ENCODE data around the gene TTN. TPM values are rescaled to one million over a fixed set of nuclear protein-coding genes. Genes with fewer than 3 reads are reported as not detected.

Gene TTN
- total and polyA plus RNA-seq, 2 donors (not counting 1 experiment from before 2014, with no cell fraction given), result 1.7 to 46.4 TPM

- H3K27ac ChIP-seq (ENCODE audit: low read length in 2 of 2), result peak overlapping the region; percentile 4 to 78
- H3K4me2 ChIP-seq (replicated peaks; ENCODE audit: low read depth, low read length, poor library complexity, severe bottlenecking), result peak overlapping the region; percentile 84
- ChIA-PET CTCF (no interaction called here), POLR2A (interaction anchor here (1.4 kb wide), 1 partner anchor 73 kb away, joined by 4 read pairs; the partner anchor contains the start of genes PJVK and PRKRA)
- peak overlapping the region; percentile 50 to 93 (median 90) for H3K4me3 ChIP-seq (ENCODE audit: control extremely low read depth in 1 of 5, extremely low read depth in 1 of 5, insufficient read depth in 1 of 5, low read depth in 2 of 5, low read length in 4 of 5)
- Mint-ChIP-seq H3K27me3 (no peaks in the 10 kb centered on the region), H3K9me3 (ENCODE audit: insufficient read depth) (peaks cover 5% of the 10 kb centered on the region), H3K4me3 (peak overlapping the region; percentile 95), H3K27ac (peak overlapping the region; percentile 88), H3K4me1 (peaks cover 31% of the 10 kb centered on the region)
- peaks cover 33% of the 10 kb centered on the region for H3K79me2 ChIP-seq (ENCODE audit: control insufficient read depth, insufficient read depth, low read length)
- peak overlapping the region; percentile 81 for H2AFZ ChIP-seq (ENCODE audit: insufficient read depth, low read depth, low read length, poor library complexity, severe bottlenecking)
- TF ChIP-seq CTCF (IDR thresholded peaks at IDR 0.05) (no peak), EZH2 (IDR thresholded peaks at IDR 0.05; ENCODE audit: borderline replicate concordance, insufficient read depth, low read depth, low read length, poor library complexity, severe bottlenecking) (no peak)
- no peaks in the 10 kb centered on the region for H4K20me1 ChIP-seq (ENCODE audit: control insufficient read depth, insufficient read depth, low read length, poor library complexity, severe bottlenecking)
- no peaks in the 10 kb centered on the region for H3K27me3 ChIP-seq (replicated peaks in 1 of 4; ENCODE audit: control extremely low read depth in 1 of 4, control insufficient read depth in 3 of 4, insufficient read depth in 4 of 4, low read length in 3 of 4)
- peak overlapping the region; percentile 85 for H3K9ac ChIP-seq (ENCODE audit: low read length)
- H3K4me1 ChIP-seq (ENCODE audit: control insufficient read depth in 2 of 2, insufficient read depth in 2 of 2, low read length in 2 of 2), result peaks cover 12% of the 10 kb centered on the region in 2 donors
- H3K9me3 ChIP-seq (ENCODE audit: control extremely low read depth in 1 of 3, control insufficient read depth in 2 of 3, insufficient read depth in 1 of 3, low read length in 2 of 3), result peaks cover 0 to 9% (median 0%) of the 10 kb centered on the region in 3 donors
- ATAC-seq (ENCODE audit: low read depth) (no peak), DNase-seq (no peak)
- peaks cover 0 to 6% of the 10 kb centered on the region in 2 experiments for H3K36me3 ChIP-seq (replicated peaks in 1 of 2; ENCODE audit: control extremely low read depth in 1 of 2, control insufficient read depth in 1 of 2, extremely low read depth in 1 of 2, insufficient read depth in 2 of 2, low read length in 1 of 2)
- WGBS (ENCODE audit: insufficient coverage), result 18% methylated on average over 2 of the region's 8 CpGs
- intact Hi-C loops (cut with micrococcal nuclease), result loop anchor here (1.0 kb wide), 2 partner anchors 44 to 72 kb away; partner anchors contain the start of genes PJVK and PRKRA
Observed at GRCh38 chr2:178523596-178524134, 283.6 kb downstream of the TTN start.

Data from B cell (primary cell).